Vagina (tissue), 2 donors: ENCODE measurements around the gene ERBIN. TPM values are rescaled to one million over a fixed set of nuclear protein-coding genes. Genes with fewer than 3 reads are reported as not detected.

Experiments used
- DNase-seq, 2 donors: peaks; one replicate each; pipeline ENCODE4 v3.0.0-alpha.2; 2017; ENCODE audit errors: extremely low spot score in 2 of 2
- H3K27ac ChIP-seq: fragments of 200-600 bp; sonication (generic); one replicate; pipeline ENCODE4 v1.5.1; 2019
- H3K27me3 ChIP-seq: fragments of 200-600 bp; sonication (generic); one replicate; pipeline ENCODE4 v1.5.1; 2019
- H3K36me3 ChIP-seq, 2 donors: fragments of 200-600 bp; sonication (generic); one replicate each; pipeline ENCODE4 v1.5.1; 2017 to 2019
- H3K4me1 ChIP-seq: fragments of 200-600 bp; sonication (generic); one replicate; pipeline ENCODE4 v1.5.1; 2019
- H3K4me3 ChIP-seq, 2 donors: fragments of 200-600 bp; sonication (generic); 1 replicate in 1 of 2; 2 replicates in 1 of 2; pipeline ENCODE4 v1.5.1; 2016 to 2019
- H3K9me3 ChIP-seq: fragments of 200-600 bp; sonication (generic); one replicate; pipeline ENCODE4 v1.5.1; 2019
- POLR2A ChIP-seq, 2 donors: fragments of 450-650 bp; IDR thresholded peaks; one replicate each; pipeline ENCODE4 v1.6.1; 2017; ENCODE audit warnings: antibody characterized with exemption in 2 of 2, mild to moderate bottlenecking in 2 of 2, moderate library complexity in 2 of 2
- POLR2AphosphoS5 ChIP-seq, 2 donors: sonication (generic); formaldehyde crosslinking; IDR thresholded peaks; one replicate each; pipeline ENCODE4 v1.9.0; 2017; ENCODE audit warnings: antibody characterized with exemption in 2 of 2, mild to moderate bottlenecking in 2 of 2, low read depth in 1 of 2; ENCODE audit not compliant: insufficient read depth in 1 of 2
- intact Hi-C: fragments of 100-400 bp; cut with DNase I; formaldehyde crosslinking; loops from one replicate; pipeline ENCODE4 v1.15.1; 2023
- total RNA-seq: library from RNA; depleted of rRNA; stranded (reverse); fragments of >200 nt; gene quantifications from one replicate; pipeline ENCODE4 v1.2.3, GENCODE V29; 2016
- TF ChIP-seq, protein P1 (sequence below), 3 experiments: fragments of 450-650 bp in 2 of 3; fragments of 200-600 bp in 1 of 3; sonication (generic) in 1 of 3; IDR thresholded peaks; one replicate each; pipeline ENCODE4 v1.5.1; 2017 to 2019; ENCODE audit warnings: antibody characterized with exemption in 3 of 3, mild to moderate bottlenecking in 2 of 3, moderate library complexity in 2 of 3

ERBIN gene
- total RNA-seq, 1 donor from 2014 or later = 52.3 TPM

DNA sequence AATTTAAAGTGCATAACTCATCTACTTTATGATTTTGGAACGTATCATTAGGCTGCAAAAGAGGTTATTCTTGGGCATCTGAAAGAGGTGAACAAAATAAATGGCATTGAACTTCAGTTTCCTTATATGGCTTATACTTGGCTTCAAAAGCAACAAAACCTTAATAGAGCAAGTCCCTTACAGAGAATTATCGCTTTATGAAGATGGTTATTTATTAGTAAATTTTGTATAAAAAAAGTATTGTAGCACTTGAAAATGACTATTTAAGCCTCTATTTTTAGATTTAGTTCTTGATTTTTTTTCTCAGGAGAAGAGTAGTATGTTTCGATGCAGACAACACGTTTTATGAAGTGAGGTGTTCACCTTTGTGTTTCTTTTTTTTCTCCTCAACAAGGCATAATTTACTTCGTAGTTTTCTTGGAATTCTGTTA lies 2.0 kb downstream of the ERBIN start:
- peaks cover 32% of the 10 kb centered on the region for H3K4me1 ChIP-seq
- TF ChIP-seq, protein P1, sequence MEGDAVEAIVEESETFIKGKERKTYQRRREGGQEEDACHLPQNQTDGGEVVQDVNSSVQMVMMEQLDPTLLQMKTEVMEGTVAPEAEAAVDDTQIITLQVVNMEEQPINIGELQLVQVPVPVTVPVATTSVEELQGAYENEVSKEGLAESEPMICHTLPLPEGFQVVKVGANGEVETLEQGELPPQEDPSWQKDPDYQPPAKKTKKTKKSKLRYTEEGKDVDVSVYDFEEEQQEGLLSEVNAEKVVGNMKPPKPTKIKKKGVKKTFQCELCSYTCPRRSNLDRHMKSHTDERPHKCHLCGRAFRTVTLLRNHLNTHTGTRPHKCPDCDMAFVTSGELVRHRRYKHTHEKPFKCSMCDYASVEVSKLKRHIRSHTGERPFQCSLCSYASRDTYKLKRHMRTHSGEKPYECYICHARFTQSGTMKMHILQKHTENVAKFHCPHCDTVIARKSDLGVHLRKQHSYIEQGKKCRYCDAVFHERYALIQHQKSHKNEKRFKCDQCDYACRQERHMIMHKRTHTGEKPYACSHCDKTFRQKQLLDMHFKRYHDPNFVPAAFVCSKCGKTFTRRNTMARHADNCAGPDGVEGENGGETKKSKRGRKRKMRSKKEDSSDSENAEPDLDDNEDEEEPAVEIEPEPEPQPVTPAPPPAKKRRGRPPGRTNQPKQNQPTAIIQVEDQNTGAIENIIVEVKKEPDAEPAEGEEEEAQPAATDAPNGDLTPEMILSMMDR (IDR thresholded peaks at IDR 0.05) = no peak
- TF ChIP-seq POLR2A (IDR thresholded peaks at IDR 0.05) (no peak), POLR2AphosphoS5 (IDR thresholded peaks at IDR 0.05; ENCODE audit: insufficient read depth in 1 of 2, low read depth in 1 of 2) (no peak)

DNA sequence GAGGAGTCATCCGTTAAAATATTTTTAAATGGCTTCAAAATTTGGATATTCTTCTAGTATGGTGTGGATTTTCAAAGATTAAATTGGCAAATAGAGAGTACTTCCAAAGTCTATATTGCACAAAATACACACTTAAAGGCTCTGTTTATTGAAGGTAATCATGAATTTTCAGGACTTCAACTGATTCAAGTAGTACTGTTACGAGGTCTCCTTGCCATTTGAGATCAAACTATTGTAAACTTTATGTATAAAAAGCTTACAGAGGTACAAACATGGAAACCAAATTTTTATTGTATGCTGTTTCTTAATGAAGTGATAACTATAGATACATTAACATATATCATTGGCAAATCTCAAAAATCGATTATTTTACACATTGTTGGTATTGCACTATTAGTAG lies 2.5 kb downstream of the ERBIN start:
- TF ChIP-seq, protein P1 (IDR thresholded peaks at IDR 0.05) = no peak
- TF ChIP-seq POLR2A (IDR thresholded peaks at IDR 0.05) (no peak), POLR2AphosphoS5 (IDR thresholded peaks at IDR 0.05; ENCODE audit: insufficient read depth in 1 of 2, low read depth in 1 of 2) (no peak)
- Histone ChIP-seq H3K4me3 (peak overlapping the region; percentile 67 to 88), H3K27ac (no peak overlapping the region), H3K36me3 (no peaks in the 10 kb centered on the region), H3K9me3 (no peaks in the 10 kb centered on the region), H3K27me3 (no peaks in the 10 kb centered on the region), H3K4me1 (peaks cover 32% of the 10 kb centered on the region)
- intact Hi-C loops = no loop called here
- DNase-seq = no peak

More for the DNA sequence above, 2.0 kb downstream of the ERBIN start:
- H3K27me3 ChIP-seq = no peaks in the 10 kb centered on the region
- no peaks in the 10 kb centered on the region for H3K9me3 ChIP-seq
- intact Hi-C loops = no loop called here
- peak overlapping the region; percentile 67 to 88 for H3K4me3 ChIP-seq
- H3K27ac ChIP-seq = peak overlapping the region; percentile 95
- DNase-seq = no peak
- no peaks in the 10 kb centered on the region for H3K36me3 ChIP-seq

DNA sequence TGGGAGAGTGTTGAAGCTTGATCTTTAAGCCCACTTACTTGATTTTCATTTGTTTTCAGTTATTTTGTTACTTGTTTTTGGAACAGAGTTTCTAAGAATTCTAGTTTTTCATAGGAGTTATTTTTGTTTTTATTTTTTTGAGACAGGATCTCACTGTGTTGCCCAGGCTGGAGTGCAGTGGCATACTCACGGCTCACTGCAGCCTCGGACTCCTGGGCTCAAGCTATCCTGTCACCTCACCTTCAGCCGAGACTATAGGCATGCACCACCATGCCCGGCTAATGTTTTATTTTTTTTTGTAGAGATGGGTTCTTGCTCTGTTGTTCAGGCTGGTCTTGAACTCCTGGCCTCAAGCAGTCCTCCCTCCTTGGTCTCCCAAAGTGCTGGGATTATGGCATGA lies 6.3 kb downstream of the ERBIN start:
- TF ChIP-seq, protein P1 (IDR thresholded peaks at IDR 0.05) = no peak
- TF ChIP-seq POLR2A (IDR thresholded peaks at IDR 0.05) (no peak), POLR2AphosphoS5 (IDR thresholded peaks at IDR 0.05; ENCODE audit: insufficient read depth in 1 of 2, low read depth in 1 of 2) (no peak)
- intact Hi-C loops = no loop called here
- Histone ChIP-seq H3K27ac (no peak overlapping the region), H3K27me3 (no peaks in the 10 kb centered on the region), H3K9me3 (no peaks in the 10 kb centered on the region), H3K4me1 (peaks cover 62% of the 10 kb centered on the region), H3K36me3 (no peaks in the 10 kb centered on the region), H3K4me3 (no peak overlapping the region)
- DNase-seq = no peak

DNA sequence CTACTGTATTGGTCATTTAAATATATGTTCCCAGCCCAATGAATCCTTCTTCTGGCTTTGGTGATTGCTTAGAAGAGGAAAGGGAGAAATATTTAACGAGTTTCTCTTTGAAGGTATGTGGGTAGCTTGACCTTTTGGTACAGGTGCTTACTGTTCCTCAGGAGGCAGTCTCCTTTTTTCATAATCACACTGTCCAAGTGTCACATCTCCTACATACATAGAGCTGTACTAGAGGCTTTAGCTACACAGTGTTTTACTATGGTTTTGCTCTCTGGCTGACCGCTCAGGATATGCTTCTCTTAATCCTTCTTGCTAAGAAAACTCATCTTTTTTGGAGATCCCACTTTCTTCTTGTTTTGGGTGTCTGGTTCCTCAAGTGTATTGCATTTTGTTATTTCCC lies 6.9 kb downstream of the ERBIN start:
- DNase-seq = no peak
- H3K27ac ChIP-seq = no peak overlapping the region
- H3K36me3 ChIP-seq = no peaks in the 10 kb centered on the region
- H3K4me3 ChIP-seq = no peak overlapping the region
- intact Hi-C loops = no loop called here
- H3K27me3 ChIP-seq = no peaks in the 10 kb centered on the region
- H3K9me3 ChIP-seq = no peaks in the 10 kb centered on the region
- peaks cover 59% of the 10 kb centered on the region for H3K4me1 ChIP-seq
- TF ChIP-seq POLR2A (IDR thresholded peaks at IDR 0.05) = no peak
- TF ChIP-seq POLR2AphosphoS5 (IDR thresholded peaks at IDR 0.05; ENCODE audit: insufficient read depth in 1 of 2, low read depth in 1 of 2) = no peak
- TF ChIP-seq, protein P1 (IDR thresholded peaks at IDR 0.05) = no peak

DNA sequence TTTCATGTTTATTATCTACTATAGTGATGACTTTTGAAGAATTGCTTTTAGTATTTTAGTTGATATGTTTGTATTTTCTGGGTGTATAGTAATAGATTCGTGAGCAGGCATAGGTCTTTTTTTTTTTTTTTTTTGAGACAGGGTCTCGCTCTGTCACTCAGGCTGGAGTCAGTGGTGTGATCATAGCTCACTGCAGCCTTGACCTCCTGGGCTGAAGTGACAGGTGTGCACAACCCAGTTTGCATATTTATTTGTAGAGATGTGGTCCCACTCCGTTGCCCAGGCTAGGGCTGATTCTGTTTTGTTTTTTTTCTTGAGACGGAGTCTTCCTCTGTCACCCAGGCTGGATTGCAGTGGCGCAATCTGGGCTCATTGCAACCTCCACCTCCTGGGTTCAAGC lies 11.9 kb downstream of the ERBIN start:
- Histone ChIP-seq H3K9me3 (no peaks in the 10 kb centered on the region), H3K4me3 (no peak overlapping the region), H3K4me1 (peaks cover 37% of the 10 kb centered on the region), H3K27ac (no peak overlapping the region), H3K36me3 (no peaks in the 10 kb centered on the region), H3K27me3 (no peaks in the 10 kb centered on the region)
- no peak for TF ChIP-seq POLR2AphosphoS5 (IDR thresholded peaks at IDR 0.05; ENCODE audit: insufficient read depth in 1 of 2, low read depth in 1 of 2)
- TF ChIP-seq, protein P1 (IDR thresholded peaks at IDR 0.05) = no peak
- no peak for TF ChIP-seq POLR2A (IDR thresholded peaks at IDR 0.05)
- no peak for DNase-seq
- intact Hi-C loops = no loop called here
